ENCODE data around the gene ZBTB8A.

DNA sequence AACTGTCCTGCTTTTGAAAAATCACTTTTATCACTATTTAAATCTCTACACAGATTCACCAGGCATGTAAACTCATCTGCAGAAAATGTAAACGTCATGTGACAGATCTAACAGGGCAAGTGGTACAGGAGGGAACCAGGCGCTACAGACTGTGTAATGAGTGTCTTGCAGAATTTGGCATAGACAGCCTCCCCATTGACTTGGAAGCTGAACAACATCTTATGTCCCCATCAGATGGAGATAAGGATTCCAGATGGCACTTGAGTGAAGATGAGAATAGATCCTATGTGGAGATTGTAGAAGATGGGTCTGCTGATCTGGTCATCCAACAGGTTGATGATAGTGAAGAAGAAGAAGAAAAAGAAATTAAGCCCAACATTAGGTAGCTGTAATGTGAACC is 60.8 kb downstream of the ZBTB8A start:
- TF ChIP-seq, protein P1, sequence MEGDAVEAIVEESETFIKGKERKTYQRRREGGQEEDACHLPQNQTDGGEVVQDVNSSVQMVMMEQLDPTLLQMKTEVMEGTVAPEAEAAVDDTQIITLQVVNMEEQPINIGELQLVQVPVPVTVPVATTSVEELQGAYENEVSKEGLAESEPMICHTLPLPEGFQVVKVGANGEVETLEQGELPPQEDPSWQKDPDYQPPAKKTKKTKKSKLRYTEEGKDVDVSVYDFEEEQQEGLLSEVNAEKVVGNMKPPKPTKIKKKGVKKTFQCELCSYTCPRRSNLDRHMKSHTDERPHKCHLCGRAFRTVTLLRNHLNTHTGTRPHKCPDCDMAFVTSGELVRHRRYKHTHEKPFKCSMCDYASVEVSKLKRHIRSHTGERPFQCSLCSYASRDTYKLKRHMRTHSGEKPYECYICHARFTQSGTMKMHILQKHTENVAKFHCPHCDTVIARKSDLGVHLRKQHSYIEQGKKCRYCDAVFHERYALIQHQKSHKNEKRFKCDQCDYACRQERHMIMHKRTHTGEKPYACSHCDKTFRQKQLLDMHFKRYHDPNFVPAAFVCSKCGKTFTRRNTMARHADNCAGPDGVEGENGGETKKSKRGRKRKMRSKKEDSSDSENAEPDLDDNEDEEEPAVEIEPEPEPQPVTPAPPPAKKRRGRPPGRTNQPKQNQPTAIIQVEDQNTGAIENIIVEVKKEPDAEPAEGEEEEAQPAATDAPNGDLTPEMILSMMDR (conservative IDR thresholded peaks at IDR 0.05) = no peak
- TF ChIP-seq EZH2 (IDR thresholded peaks at IDR 0.05; ENCODE audit: low read depth) = no peak

Measured in PC-9 (cell line).